Endothelial cell (in vitro differentiated cells): ENCODE results near the gene ZBTB43. TPM values are rescaled to one million over a fixed set of nuclear protein-coding genes. Genes with fewer than 3 reads are reported as not detected.

Source experiments
- DNase-seq: peaks from one replicate; pipeline ENCODE4 v3.0.0; 2021; ENCODE audit warnings: low spot score
- H3K27ac Mint-ChIP-seq: one replicate; pipeline ENCODE4 v1.8.0; 2021; ENCODE audit warnings: mixed read lengths, inconsistent platforms; ENCODE audit not compliant: unreplicated experiment
- H3K27me3 Mint-ChIP-seq: one replicate; pipeline ENCODE4 v1.8.0; 2021; ENCODE audit warnings: mild to moderate bottlenecking, moderate library complexity, mixed read lengths, inconsistent platforms; ENCODE audit not compliant: unreplicated experiment
- H3K36me3 Mint-ChIP-seq: one replicate; pipeline ENCODE4 v1.8.0; 2021; ENCODE audit warnings: mild to moderate bottlenecking, low read depth, mixed read lengths, inconsistent platforms; ENCODE audit not compliant: unreplicated experiment
- H3K4me1 Mint-ChIP-seq: one replicate; pipeline ENCODE4 v1.8.0; 2021; ENCODE audit warnings: mild to moderate bottlenecking, mixed read lengths, inconsistent platforms; ENCODE audit not compliant: unreplicated experiment
- H3K4me3 Mint-ChIP-seq: one replicate; pipeline ENCODE4 v1.8.0; 2021; ENCODE audit warnings: mild to moderate bottlenecking, mixed read lengths, inconsistent platforms; ENCODE audit not compliant: unreplicated experiment
- H3K9me3 Mint-ChIP-seq: one replicate; pipeline ENCODE4 v1.8.0; 2021; ENCODE audit warnings: mixed read lengths, inconsistent platforms; ENCODE audit not compliant: unreplicated experiment
- CTCF ChIP-seq: fragments of 200-600 bp; sonication (generic); IDR thresholded peaks from one replicate; pipeline ENCODE4 v1.5.0; 2021; ENCODE audit warnings: antibody characterized with exemption; ENCODE audit not compliant: unreplicated experiment
- total RNA-seq: library from RNA; stranded (reverse); fragmentation: NEBNext Ultra II Directional; extraction: Animal tissue kit (Norgen Biotek cat#: 25700); gene quantifications from one replicate; pipeline ENCODE4 v1.2.1, GENCODE V29; 2021; ENCODE audit not compliant: unreplicated experiment

ZBTB43 gene
- total RNA-seq, 1 donor from 2014 or later: 16.7 TPM

- Mint-ChIP-seq H3K4me3 (no peak overlapping the region), H3K9me3 (no peaks in the 10 kb centered on the region), H3K36me3 (no peaks in the 10 kb centered on the region), H3K27ac (no peak overlapping the region), H3K4me1 (peaks cover 10% of the 10 kb centered on the region), H3K27me3 (no peaks in the 10 kb centered on the region)
- TF ChIP-seq CTCF: no peak
- DNase-seq: no peak
These were observed 44.9 kb downstream of the ZBTB43 start for GRCh38 chr9:126849591-126850225.

- H3K27ac Mint-ChIP-seq: no peak overlapping the region
- peaks cover 14% of the 10 kb centered on the region for H3K4me1 Mint-ChIP-seq
- no peak for TF ChIP-seq CTCF
- no peaks in the 10 kb centered on the region for H3K36me3 Mint-ChIP-seq
- H3K4me3 Mint-ChIP-seq: no peak overlapping the region
- no peaks in the 10 kb centered on the region for H3K27me3 Mint-ChIP-seq
- no peaks in the 10 kb centered on the region for H3K9me3 Mint-ChIP-seq
- DNase-seq: no peak
These were observed 46.5 kb downstream of the ZBTB43 start for GRCh38 chr9:126851286-126851880.

GRCh38 chr9:126852086-126852688, 47.3 kb downstream of the ZBTB43 start:
- peaks cover 16% of the 10 kb centered on the region for H3K4me1 Mint-ChIP-seq
- no peak overlapping the region for H3K4me3 Mint-ChIP-seq
- H3K27ac Mint-ChIP-seq: no peak overlapping the region
- H3K27me3 Mint-ChIP-seq: no peaks in the 10 kb centered on the region
- H3K9me3 Mint-ChIP-seq: no peaks in the 10 kb centered on the region
- no peaks in the 10 kb centered on the region for H3K36me3 Mint-ChIP-seq
- TF ChIP-seq CTCF: no peak
- no peak for DNase-seq

- peaks cover 3% of the 10 kb centered on the region for H3K36me3 Mint-ChIP-seq
- H3K4me1 Mint-ChIP-seq: peaks cover 16% of the 10 kb centered on the region
- TF ChIP-seq CTCF: no peak
- no peak overlapping the region for H3K27ac Mint-ChIP-seq
- no peak overlapping the region for H3K4me3 Mint-ChIP-seq
- no peaks in the 10 kb centered on the region for H3K9me3 Mint-ChIP-seq
- no peaks in the 10 kb centered on the region for H3K27me3 Mint-ChIP-seq
- DNase-seq: no peak
These were observed 48.8 kb downstream of the ZBTB43 start for GRCh38 chr9:126853667-126854066.

GRCh38 chr9:126854734-126855133, 49.9 kb downstream of the ZBTB43 start:
- Mint-ChIP-seq H3K4me3 (no peak overlapping the region), H3K36me3 (peaks cover 4% of the 10 kb centered on the region), H3K27ac (no peak overlapping the region), H3K9me3 (no peaks in the 10 kb centered on the region), H3K4me1 (peaks cover 16% of the 10 kb centered on the region), H3K27me3 (no peaks in the 10 kb centered on the region)
- no peak for DNase-seq
- TF ChIP-seq CTCF: no peak
